Nucleus accumbens (tissue), 56 donors: ENCODE results near the gene ZMYM3.

Experiments
- DNase-seq, 56 donors: peaks; one replicate each; lab custom pipeline; 2025; lab: John Stamatoyannopoulos, UW

Gene ZMYM3

GRCh38 chrX:71214604-71215337, 39.2 kb downstream of the ZMYM3 start:
- DNase-seq, result no peak

- DNase-seq, result no peak
These were observed 39.8 kb downstream of the ZMYM3 start for GRCh38 chrX:71214152-71214551.

GRCh38 chrX:71212536-71212935, 41.4 kb downstream of the ZMYM3 start:
- DNase-seq, result no peak

- DNase-seq, result no peak
These were observed 43.1 kb downstream of the ZMYM3 start for GRCh38 chrX:71210816-71211215.

- DNase-seq, result no peak
These were observed 54.5 kb downstream of the ZMYM3 start for GRCh38 chrX:71199252-71200008.

- peak in 1 of 56 donors; percentile 0 for DNase-seq
These were observed 55.9 kb downstream of the ZMYM3 start for GRCh38 chrX:71198066-71198465.

- no peak for DNase-seq
These were observed 57.8 kb downstream of the ZMYM3 start for GRCh38 chrX:71195964-71196649.

- no peak for DNase-seq
These were observed 62.7 kb downstream of the ZMYM3 start for GRCh38 chrX:71191248-71191647.
